ENCODE results near the gene ALOX5AP. TPM values are rescaled to one million over a fixed set of nuclear protein-coding genes. Genes with fewer than 3 reads are reported as not detected.

The ALOX5AP gene
- total and polyA plus RNA-seq, 10 of the 15 experiments (the other 5 are each of a cell fraction or from before 2014, with no cell fraction given) = 45.9 to 426 (median 109) TPM

GRCh38 chr13:30808600-30808999 is 73.3 kb downstream of the ALOX5AP start:
- Histone ChIP-seq H3K4me3 (no peak overlapping the region), H3K9ac (ENCODE audit: control insufficient read depth, insufficient read depth, low read length) (no peak overlapping the region), H3K27ac (ENCODE audit: control insufficient read depth, insufficient read depth) (no peak overlapping the region), H3K4me2 (ENCODE audit: control insufficient read depth, insufficient read depth) (no peak overlapping the region), H3K36me3 (ENCODE audit: control insufficient read depth in 2 of 2, insufficient read depth in 2 of 2, low read length in 1 of 2) (no peaks in the 10 kb centered on the region), H3K4me1 (ENCODE audit: control insufficient read depth, insufficient read depth, low read length) (no peaks in the 10 kb centered on the region), H3K79me2 (ENCODE audit: control insufficient read depth, insufficient read depth, low read length) (no peaks in the 10 kb centered on the region), H3K27me3 (replicated peaks in 1 of 2; ENCODE audit: control insufficient read depth in 2 of 2, insufficient read depth in 2 of 2, low read length in 1 of 2) (no peaks in the 10 kb centered on the region; a peak in 1 of 4 replicates), H3K9me3 (replicated peaks; ENCODE audit: control insufficient read depth, insufficient read depth, low read length) (no peaks in the 10 kb centered on the region), H4K20me1 (ENCODE audit: control insufficient read depth, insufficient read depth) (no peaks in the 10 kb centered on the region), H2AFZ (ENCODE audit: control insufficient read depth, low read depth, low read length) (no peak overlapping the region)
- CTCF ChIA-PET = interaction anchor here (0.7 to 2.2 kb wide), 7 partner anchors 12 to 236 kb away, joined by 3 to 11 read pairs (median 3); no protein-coding TSS in a partner anchor
- BruUV-seq (replicated peaks) = no TSS peak
- POLR2A ChIA-PET = no interaction called here
- SMC1A ChIA-PET (ENCODE audit: uncharacterized antibody, unreplicated experiment) = interaction anchor here (0.9 to 1.1 kb wide), 2 partner anchors 13 to 57 kb away, joined by 3 read pairs; no protein-coding TSS in a partner anchor
- ATAC-seq = no peak
- DNase-seq (ENCODE audit: low read depth, low spot score) = no peak
- intact Hi-C loops (cut with micrococcal nuclease; ENCODE audit: unreplicated experiment) (no loop called here), in situ Hi-C loops (cut with MboI) (no loop called here)
- RAD21 ChIA-PET (ENCODE audit: unreplicated experiment) = interaction anchor here (0.7 to 1.6 kb wide), 4 partner anchors 12 to 236 kb away, joined by 3 to 10 read pairs (median 4); no protein-coding TSS in a partner anchor
- no peak for TF ChIP-seq ESRRA (IDR thresholded peaks at IDR 0.05; ENCODE audit: low read length)
- TF ChIP-seq CTCF (IDR thresholded peaks at IDR 0.05 in 2 of 3, conservative IDR thresholded peaks at IDR 0.05 in 1 of 3; ENCODE audit: control insufficient read depth in 2 of 3, extremely low read depth in 1 of 3, insufficient read depth in 1 of 3, low read depth in 3 of 3, low read length in 3 of 3) = peak in 1 of 3 experiments; percentile 24; a peak in 2 of 6 replicates
- peak; percentile 34; the same call in 1 of the 2 replicates for TF ChIP-seq RAD21 (IDR thresholded peaks at IDR 0.05; ENCODE audit: insufficient read depth, low read depth, low read length)
- no peak for FAIRE-seq
- WGBS (ENCODE audit: insufficient coverage, insufficient replicate concordance, low lambda C conversion rate, missing lambda C conversion rate) = 0% methylated on average over 2 of the region's 2 CpGs

DNA sequence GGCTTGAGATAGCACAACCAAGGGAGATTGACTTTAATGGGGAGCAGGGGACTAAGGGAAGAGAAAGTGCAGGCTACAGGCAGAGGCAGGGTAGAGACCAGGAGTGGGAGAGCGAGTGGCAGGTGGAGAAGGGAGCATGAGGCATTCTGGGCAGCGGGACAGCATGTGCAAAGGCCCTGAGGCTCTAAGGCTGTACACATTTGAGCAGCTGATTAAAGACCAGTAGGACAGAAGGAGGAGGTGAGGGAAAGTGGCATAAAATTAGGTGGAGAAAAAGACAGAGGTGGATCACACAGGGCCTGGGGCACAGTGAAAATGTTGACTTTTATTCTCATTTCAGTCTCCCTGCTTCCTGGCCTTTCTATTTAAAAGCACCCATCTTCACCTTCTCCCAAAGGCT is 74.4 kb downstream of the ALOX5AP start:
- no peak overlapping the region for H3K9ac ChIP-seq (ENCODE audit: control insufficient read depth, insufficient read depth, low read length)
- no peak overlapping the region for H3K4me2 ChIP-seq (ENCODE audit: control insufficient read depth, insufficient read depth)
- H3K4me1 ChIP-seq (ENCODE audit: control insufficient read depth, insufficient read depth, low read length) = no peaks in the 10 kb centered on the region
- intact Hi-C loops (cut with micrococcal nuclease; ENCODE audit: unreplicated experiment) (loop anchor here (5.0 kb wide), 1 partner anchor 58 kb away; no protein-coding TSS in a partner anchor), in situ Hi-C loops (cut with MboI) (no loop called here)
- no peaks in the 10 kb centered on the region; a peak in 1 of 4 replicates for H3K27me3 ChIP-seq (replicated peaks in 1 of 2; ENCODE audit: control insufficient read depth in 2 of 2, insufficient read depth in 2 of 2, low read length in 1 of 2)
- ChIA-PET RAD21 (ENCODE audit: unreplicated experiment) (no interaction called here), POLR2A (no interaction called here), SMC1A (ENCODE audit: uncharacterized antibody, unreplicated experiment) (no interaction called here), CTCF (interaction anchor here (1.9 kb wide), 1 partner anchor 56 kb away, joined by 11 read pairs; no protein-coding TSS in a partner anchor)
- H3K79me2 ChIP-seq (ENCODE audit: control insufficient read depth, insufficient read depth, low read length) = no peaks in the 10 kb centered on the region
- no TSS peak for BruUV-seq (replicated peaks)
- no peak overlapping the region for H3K27ac ChIP-seq (ENCODE audit: control insufficient read depth, insufficient read depth)
- H3K36me3 ChIP-seq (ENCODE audit: control insufficient read depth in 2 of 2, insufficient read depth in 2 of 2, low read length in 1 of 2) = no peaks in the 10 kb centered on the region
- no peak overlapping the region for H2AFZ ChIP-seq (ENCODE audit: control insufficient read depth, low read depth, low read length)
- no peak overlapping the region for H3K4me3 ChIP-seq
- DNase-seq (ENCODE audit: low read depth, low spot score) (no peak), FAIRE-seq (no peak), ATAC-seq (no peak)
- H3K9me3 ChIP-seq (replicated peaks; ENCODE audit: control insufficient read depth, insufficient read depth, low read length) = no peaks in the 10 kb centered on the region
- no peaks in the 10 kb centered on the region for H4K20me1 ChIP-seq (ENCODE audit: control insufficient read depth, insufficient read depth)
- WGBS (ENCODE audit: insufficient coverage, insufficient replicate concordance, low lambda C conversion rate, missing lambda C conversion rate) = 33% methylated on average over 2 of the region's 2 CpGs
- TF ChIP-seq POLR2A (IDR thresholded peaks at IDR 0.05; ENCODE audit: low read depth, low read length) (no peak), ZBTB40 (IDR thresholded peaks at IDR 0.05; ENCODE audit: borderline replicate concordance) (no peak), EZH2 (IDR thresholded peaks at IDR 0.05; ENCODE audit: borderline replicate concordance, control insufficient read depth, low read depth, low read length) (no peak), TCF12 (IDR thresholded peaks at IDR 0.05; ENCODE audit: low read depth, low read length) (no peak), HCFC1 (IDR thresholded peaks at IDR 0.05; ENCODE audit: low read length) (no peak)
- TF ChIP-seq, protein P1, sequence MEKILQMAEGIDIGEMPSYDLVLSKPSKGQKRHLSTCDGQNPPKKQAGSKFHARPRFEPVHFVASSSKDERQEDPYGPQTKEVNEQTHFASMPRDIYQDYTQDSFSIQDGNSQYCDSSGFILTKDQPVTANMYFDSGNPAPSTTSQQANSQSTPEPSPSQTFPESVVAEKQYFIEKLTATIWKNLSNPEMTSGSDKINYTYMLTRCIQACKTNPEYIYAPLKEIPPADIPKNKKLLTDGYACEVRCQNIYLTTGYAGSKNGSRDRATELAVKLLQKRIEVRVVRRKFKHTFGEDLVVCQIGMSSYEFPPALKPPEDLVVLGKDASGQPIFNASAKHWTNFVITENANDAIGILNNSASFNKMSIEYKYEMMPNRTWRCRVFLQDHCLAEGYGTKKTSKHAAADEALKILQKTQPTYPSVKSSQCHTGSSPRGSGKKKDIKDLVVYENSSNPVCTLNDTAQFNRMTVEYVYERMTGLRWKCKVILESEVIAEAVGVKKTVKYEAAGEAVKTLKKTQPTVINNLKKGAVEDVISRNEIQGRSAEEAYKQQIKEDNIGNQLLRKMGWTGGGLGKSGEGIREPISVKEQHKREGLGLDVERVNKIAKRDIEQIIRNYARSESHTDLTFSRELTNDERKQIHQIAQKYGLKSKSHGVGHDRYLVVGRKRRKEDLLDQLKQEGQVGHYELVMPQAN (conservative IDR thresholded peaks at IDR 0.05) = no peak

Data from GM12878 (cell line).